ENCODE results near the gene SEPTIN12. TPM values are rescaled to one million over a fixed set of nuclear protein-coding genes. Genes with fewer than 3 reads are reported as not detected.

Gene SEPTIN12
- polyA plus RNA-seq, 1 donor from 2014 or later: 1.8 TPM

GRCh38 chr16:4765511-4766474 lies 22.4 kb downstream of the SEPTIN12 start:
- H3K4me2 ChIP-seq (ENCODE audit: low read length): peak overlapping the region; percentile 73
- H3K9ac ChIP-seq (ENCODE audit: low read length): peak overlapping the region; percentile 91
- no peaks in the 10 kb centered on the region for H3F3A ChIP-seq (ENCODE audit: insufficient read depth, low read length, poor library complexity, severe bottlenecking)
- no peak for TF ChIP-seq RAD21 (conservative IDR thresholded peaks at IDR 0.05)
- no peak for TF ChIP-seq SMC3 (conservative IDR thresholded peaks at IDR 0.05; ENCODE audit: poor library complexity)
- no peak for TF ChIP-seq POLR2AphosphoS5 (IDR thresholded peaks at IDR 0.05)
- no peak for TF ChIP-seq REST (IDR thresholded peaks at IDR 0.05; ENCODE audit: borderline replicate concordance)
- no peaks in the 10 kb centered on the region for H3K27me3 ChIP-seq (ENCODE audit: insufficient read depth, low read depth, low read length)
- peaks cover 12% of the 10 kb centered on the region for H3K79me2 ChIP-seq (replicated peaks; ENCODE audit: insufficient read depth, low read length)
- H3K9me2 ChIP-seq (ENCODE audit: insufficient read depth, low read length): no peaks in the 10 kb centered on the region
- H3K4me3 ChIP-seq (ENCODE audit: low read length): peak overlapping the region; percentile 99
- no peaks in the 10 kb centered on the region for H3K36me3 ChIP-seq (ENCODE audit: insufficient read depth, low read length)
- no peaks in the 10 kb centered on the region for H3K9me3 ChIP-seq (ENCODE audit: low read length)
- no peak overlapping the region for H3K27ac ChIP-seq (ENCODE audit: low read length)
- peak overlapping the region; percentile 95 for H2AFZ ChIP-seq (ENCODE audit: low read depth, low read length)
- no peaks in the 10 kb centered on the region for H4K20me1 ChIP-seq (ENCODE audit: insufficient read depth)

- no peaks in the 10 kb centered on the region for H4K20me1 ChIP-seq (ENCODE audit: insufficient read depth)
- peaks cover 12% of the 10 kb centered on the region for H3K79me2 ChIP-seq (replicated peaks; ENCODE audit: insufficient read depth, low read length)
- no peaks in the 10 kb centered on the region for H3F3A ChIP-seq (ENCODE audit: insufficient read depth, low read length, poor library complexity, severe bottlenecking)
- H3K4me3 ChIP-seq (ENCODE audit: low read length): no peak overlapping the region
- no peak overlapping the region for H3K4me2 ChIP-seq (ENCODE audit: low read length)
- no peak for TF ChIP-seq EZH2 (IDR thresholded peaks at IDR 0.05; ENCODE audit: borderline replicate concordance, insufficient read depth, low read length, poor library complexity, severe bottlenecking)
- no peak for TF ChIP-seq TAF1 (IDR thresholded peaks at IDR 0.05; ENCODE audit: low read depth)
- no peak for TF ChIP-seq RAD21 (conservative IDR thresholded peaks at IDR 0.05)
- no peak for TF ChIP-seq SMC3 (conservative IDR thresholded peaks at IDR 0.05; ENCODE audit: poor library complexity)
- no peak for TF ChIP-seq EP300 (conservative IDR thresholded peaks at IDR 0.05; ENCODE audit: poor library complexity, severe bottlenecking)
- no peak for TF ChIP-seq POLR2AphosphoS5 (IDR thresholded peaks at IDR 0.05)
- TF ChIP-seq MXI1 (conservative IDR thresholded peaks at IDR 0.05; ENCODE audit: poor library complexity, severe bottlenecking): no peak
- no peak for TF ChIP-seq REST (IDR thresholded peaks at IDR 0.05; ENCODE audit: borderline replicate concordance)
- TF ChIP-seq CTCF (IDR thresholded peaks at IDR 0.05; ENCODE audit: poor library complexity, severe bottlenecking): no peak
- H3K27me3 ChIP-seq (ENCODE audit: insufficient read depth, low read depth, low read length): no peaks in the 10 kb centered on the region
- no peaks in the 10 kb centered on the region for H3K36me3 ChIP-seq (ENCODE audit: insufficient read depth, low read length)
- no peaks in the 10 kb centered on the region for H3K9me3 ChIP-seq (ENCODE audit: low read length)
- H3K9ac ChIP-seq (ENCODE audit: low read length): no peak overlapping the region
- H3K27ac ChIP-seq (ENCODE audit: low read length): no peak overlapping the region
- no peak overlapping the region for H2AFZ ChIP-seq (ENCODE audit: low read depth, low read length)
- H3K9me2 ChIP-seq (ENCODE audit: insufficient read depth, low read length): no peaks in the 10 kb centered on the region
Observed at GRCh38 chr16:4763791-4764190, 24.4 kb downstream of the SEPTIN12 start.

Data from neural cell (in vitro differentiated cells).